Vagina (tissue), 2 donors: ENCODE data around the gene LRMDA.

Experiments used
- POLR2AphosphoS5 ChIP-seq, 2 donors: sonication (generic); formaldehyde crosslinking; IDR thresholded peaks; one replicate each; pipeline ENCODE4 v1.9.0; 2017; ENCODE audit warnings: antibody characterized with exemption in 2 of 2, mild to moderate bottlenecking in 2 of 2, low read depth in 1 of 2; ENCODE audit not compliant: insufficient read depth in 1 of 2
- TF ChIP-seq, protein P1 (sequence below), 3 experiments: fragments of 450-650 bp in 2 of 3; fragments of 200-600 bp in 1 of 3; sonication (generic) in 1 of 3; IDR thresholded peaks; one replicate each; pipeline ENCODE4 v1.5.1; 2017 to 2019; ENCODE audit warnings: antibody characterized with exemption in 3 of 3, mild to moderate bottlenecking in 2 of 3, moderate library complexity in 2 of 3

DNA sequence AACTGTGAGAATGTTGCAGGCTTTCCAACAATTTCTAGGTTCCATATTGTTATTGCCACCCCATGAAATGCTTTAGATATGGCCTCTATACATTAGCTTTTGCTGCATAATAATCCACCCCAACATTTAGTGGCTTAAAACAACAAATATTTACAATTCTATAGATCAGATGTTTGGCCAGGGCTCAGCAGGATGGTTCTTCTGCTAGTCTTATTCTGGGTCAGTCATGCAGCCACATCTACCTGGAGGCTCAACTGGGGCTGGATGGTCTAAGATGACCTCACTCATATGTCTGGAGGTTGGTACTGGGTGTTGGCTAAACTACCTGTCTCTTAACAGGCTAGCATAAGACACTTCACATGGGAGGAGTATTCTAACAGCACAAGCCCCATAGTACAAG is 607.3 kb downstream of the LRMDA start:
- TF ChIP-seq, protein P1, sequence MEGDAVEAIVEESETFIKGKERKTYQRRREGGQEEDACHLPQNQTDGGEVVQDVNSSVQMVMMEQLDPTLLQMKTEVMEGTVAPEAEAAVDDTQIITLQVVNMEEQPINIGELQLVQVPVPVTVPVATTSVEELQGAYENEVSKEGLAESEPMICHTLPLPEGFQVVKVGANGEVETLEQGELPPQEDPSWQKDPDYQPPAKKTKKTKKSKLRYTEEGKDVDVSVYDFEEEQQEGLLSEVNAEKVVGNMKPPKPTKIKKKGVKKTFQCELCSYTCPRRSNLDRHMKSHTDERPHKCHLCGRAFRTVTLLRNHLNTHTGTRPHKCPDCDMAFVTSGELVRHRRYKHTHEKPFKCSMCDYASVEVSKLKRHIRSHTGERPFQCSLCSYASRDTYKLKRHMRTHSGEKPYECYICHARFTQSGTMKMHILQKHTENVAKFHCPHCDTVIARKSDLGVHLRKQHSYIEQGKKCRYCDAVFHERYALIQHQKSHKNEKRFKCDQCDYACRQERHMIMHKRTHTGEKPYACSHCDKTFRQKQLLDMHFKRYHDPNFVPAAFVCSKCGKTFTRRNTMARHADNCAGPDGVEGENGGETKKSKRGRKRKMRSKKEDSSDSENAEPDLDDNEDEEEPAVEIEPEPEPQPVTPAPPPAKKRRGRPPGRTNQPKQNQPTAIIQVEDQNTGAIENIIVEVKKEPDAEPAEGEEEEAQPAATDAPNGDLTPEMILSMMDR (IDR thresholded peaks at IDR 0.05), result no peak
- TF ChIP-seq POLR2AphosphoS5 (IDR thresholded peaks at IDR 0.05; ENCODE audit: insufficient read depth in 1 of 2, low read depth in 1 of 2), result no peak
